Measurements from ENCODE around the gene PIGQ.

Gene PIGQ

GRCh38 chr16:535446-536405, 34.0 kb upstream of the PIGQ start:
- Histone ChIP-seq H3K4me3 (ENCODE audit: low read depth, low read length) (no peak overlapping the region), H3K27me3 (ENCODE audit: control insufficient read depth, insufficient read depth, low read length) (no peaks in the 10 kb centered on the region), H3K9me3 (ENCODE audit: control insufficient read depth, insufficient read depth, low read length) (no peaks in the 10 kb centered on the region), H3K27ac (ENCODE audit: low read depth, low read length) (no peak overlapping the region), H3K36me3 (ENCODE audit: control insufficient read depth, insufficient read depth, low read length) (peaks cover 16% of the 10 kb centered on the region; the same call in 1 of the 2 replicates), H3K9ac (ENCODE audit: low read depth, low read length) (no peak overlapping the region), H3K4me1 (ENCODE audit: control insufficient read depth, insufficient read depth, low read length) (no peaks in the 10 kb centered on the region)

GRCh38 chr16:536746-537145, 33.0 kb upstream of the PIGQ start:
- H3K27ac ChIP-seq (ENCODE audit: low read depth, low read length) = no peak overlapping the region
- peaks cover 16% of the 10 kb centered on the region; the same call in 1 of the 2 replicates for H3K36me3 ChIP-seq (ENCODE audit: control insufficient read depth, insufficient read depth, low read length)
- H3K4me1 ChIP-seq (ENCODE audit: control insufficient read depth, insufficient read depth, low read length) = no peaks in the 10 kb centered on the region
- H3K9me3 ChIP-seq (ENCODE audit: control insufficient read depth, insufficient read depth, low read length) = no peaks in the 10 kb centered on the region
- no peak overlapping the region for H3K4me3 ChIP-seq (ENCODE audit: low read depth, low read length)
- H3K27me3 ChIP-seq (ENCODE audit: control insufficient read depth, insufficient read depth, low read length) = no peaks in the 10 kb centered on the region
- no peak overlapping the region for H3K9ac ChIP-seq (ENCODE audit: low read depth, low read length)

GRCh38 chr16:537415-538335, 32.1 kb upstream of the PIGQ start:
- no peak overlapping the region for H3K4me3 ChIP-seq (ENCODE audit: low read depth, low read length)
- H3K27ac ChIP-seq (ENCODE audit: low read depth, low read length) = no peak overlapping the region
- H3K27me3 ChIP-seq (ENCODE audit: control insufficient read depth, insufficient read depth, low read length) = no peaks in the 10 kb centered on the region
- no peaks in the 10 kb centered on the region for H3K4me1 ChIP-seq (ENCODE audit: control insufficient read depth, insufficient read depth, low read length)
- no peak overlapping the region for H3K9ac ChIP-seq (ENCODE audit: low read depth, low read length)
- H3K9me3 ChIP-seq (ENCODE audit: control insufficient read depth, insufficient read depth, low read length) = no peaks in the 10 kb centered on the region
- H3K36me3 ChIP-seq (ENCODE audit: control insufficient read depth, insufficient read depth, low read length) = peaks cover 16% of the 10 kb centered on the region; the same call in 1 of the 2 replicates

GRCh38 chr16:539901-540530, 29.8 kb upstream of the PIGQ start:
- H3K9me3 ChIP-seq (ENCODE audit: control insufficient read depth, insufficient read depth, low read length) = no peaks in the 10 kb centered on the region
- H3K9ac ChIP-seq (ENCODE audit: low read depth, low read length) = no peak overlapping the region
- no peaks in the 10 kb centered on the region for H3K4me1 ChIP-seq (ENCODE audit: control insufficient read depth, insufficient read depth, low read length)
- H3K36me3 ChIP-seq (ENCODE audit: control insufficient read depth, insufficient read depth, low read length) = peaks cover 16% of the 10 kb centered on the region; the same call in 1 of the 2 replicates
- no peaks in the 10 kb centered on the region for H3K27me3 ChIP-seq (ENCODE audit: control insufficient read depth, insufficient read depth, low read length)
- no peak overlapping the region for H3K4me3 ChIP-seq (ENCODE audit: low read depth, low read length)
- H3K27ac ChIP-seq (ENCODE audit: low read depth, low read length) = no peak overlapping the region

- Histone ChIP-seq H3K27me3 (ENCODE audit: control insufficient read depth, insufficient read depth, low read length) (no peaks in the 10 kb centered on the region), H3K4me3 (ENCODE audit: low read depth, low read length) (no peak overlapping the region), H3K9me3 (ENCODE audit: control insufficient read depth, insufficient read depth, low read length) (no peaks in the 10 kb centered on the region), H3K36me3 (ENCODE audit: control insufficient read depth, insufficient read depth, low read length) (peaks cover 16% of the 10 kb centered on the region; the same call in 1 of the 2 replicates), H3K27ac (ENCODE audit: low read depth, low read length) (no peak overlapping the region), H3K9ac (ENCODE audit: low read depth, low read length) (no peak overlapping the region), H3K4me1 (ENCODE audit: control insufficient read depth, insufficient read depth, low read length) (no peaks in the 10 kb centered on the region)
Observed at GRCh38 chr16:540645-541340, 29.0 kb upstream of the PIGQ start.

- Histone ChIP-seq H3K36me3 (ENCODE audit: control insufficient read depth, insufficient read depth, low read length) (peaks cover 6% of the 10 kb centered on the region; the same call in 1 of the 2 replicates), H3K4me1 (ENCODE audit: control insufficient read depth, insufficient read depth, low read length) (no peaks in the 10 kb centered on the region), H3K27ac (ENCODE audit: low read depth, low read length) (no peak overlapping the region), H3K4me3 (ENCODE audit: low read depth, low read length) (no peak overlapping the region), H3K27me3 (ENCODE audit: control insufficient read depth, insufficient read depth, low read length) (no peaks in the 10 kb centered on the region), H3K9ac (ENCODE audit: low read depth, low read length) (no peak overlapping the region), H3K9me3 (ENCODE audit: control insufficient read depth, insufficient read depth, low read length) (no peaks in the 10 kb centered on the region)
Observed at GRCh38 chr16:543301-544164, 26.2 kb upstream of the PIGQ start.

GRCh38 chr16:544517-544916, 25.3 kb upstream of the PIGQ start:
- Histone ChIP-seq H3K9ac (ENCODE audit: low read depth, low read length) (no peak overlapping the region), H3K4me3 (ENCODE audit: low read depth, low read length) (no peak overlapping the region), H3K36me3 (ENCODE audit: control insufficient read depth, insufficient read depth, low read length) (peaks cover 6% of the 10 kb centered on the region; the same call in 1 of the 2 replicates), H3K27ac (ENCODE audit: low read depth, low read length) (no peak overlapping the region), H3K9me3 (ENCODE audit: control insufficient read depth, insufficient read depth, low read length) (no peaks in the 10 kb centered on the region), H3K4me1 (ENCODE audit: control insufficient read depth, insufficient read depth, low read length) (no peaks in the 10 kb centered on the region), H3K27me3 (ENCODE audit: control insufficient read depth, insufficient read depth, low read length) (no peaks in the 10 kb centered on the region)

- no peak overlapping the region for H3K27ac ChIP-seq (ENCODE audit: low read depth, low read length)
- H3K36me3 ChIP-seq (ENCODE audit: control insufficient read depth, insufficient read depth, low read length) = peaks cover 13% of the 10 kb centered on the region
- H3K4me3 ChIP-seq (ENCODE audit: low read depth, low read length) = no peak overlapping the region
- no peaks in the 10 kb centered on the region for H3K9me3 ChIP-seq (ENCODE audit: control insufficient read depth, insufficient read depth, low read length)
- no peak overlapping the region for H3K9ac ChIP-seq (ENCODE audit: low read depth, low read length)
- no peaks in the 10 kb centered on the region for H3K27me3 ChIP-seq (ENCODE audit: control insufficient read depth, insufficient read depth, low read length)
- no peaks in the 10 kb centered on the region for H3K4me1 ChIP-seq (ENCODE audit: control insufficient read depth, insufficient read depth, low read length)
Observed at GRCh38 chr16:546909-547770, 22.6 kb upstream of the PIGQ start.

GRCh38 chr16:548586-548985, 21.2 kb upstream of the PIGQ start:
- Histone ChIP-seq H3K4me3 (ENCODE audit: low read depth, low read length) (no peak overlapping the region), H3K36me3 (ENCODE audit: control insufficient read depth, insufficient read depth, low read length) (peaks cover 17% of the 10 kb centered on the region), H3K9me3 (ENCODE audit: control insufficient read depth, insufficient read depth, low read length) (no peaks in the 10 kb centered on the region), H3K4me1 (ENCODE audit: control insufficient read depth, insufficient read depth, low read length) (no peaks in the 10 kb centered on the region), H3K9ac (ENCODE audit: low read depth, low read length) (no peak overlapping the region), H3K27me3 (ENCODE audit: control insufficient read depth, insufficient read depth, low read length) (no peaks in the 10 kb centered on the region), H3K27ac (ENCODE audit: low read depth, low read length) (no peak overlapping the region)
